GM12878 (cell line): Measurements from ENCODE around the gene POLR1A. TPM values are rescaled to one million over a fixed set of nuclear protein-coding genes. Genes with fewer than 3 reads are reported as not detected.

Source experiments
- ATAC-seq: fragments of 200-7000 bp; cut with Tn5 transposase; 3 replicates; pipeline ENCODE4 v1.9.1; 2020; ENCODE audit warnings: mild to moderate bottlenecking, moderate library complexity
- BruUV-seq: library from RNA; stranded (reverse); fragments of 400-500 nt; replicated peaks from 2 replicates; lab custom pipeline; 2021; lab: Mats Ljungman, UMichigan
- CTCF ChIA-PET: fragments of 300-600 bp; sonication (Branson Sonifier 250); formaldehyde crosslinking; extraction: SDS; loops from one replicate; lab custom pipeline; 2021; ENCODE audit warnings: inconsistent platforms; lab: Yijun Ruan, JAX
- POLR2A ChIA-PET: fragments of 350-600 bp; formaldehyde crosslinking; extraction: SDS; loops from one replicate; lab custom pipeline; 2021; ENCODE audit warnings: inconsistent platforms; lab: Charles Lee
- RAD21 ChIA-PET: fragments of 300-600 bp; sonication (Branson Sonifier 250); formaldehyde crosslinking; loops from one replicate; lab custom pipeline; 2023; ENCODE audit warnings: antibody characterized with exemption; ENCODE audit not compliant: unreplicated experiment; lab: Charles Lee
- SMC1A ChIA-PET: fragments of 300-600 bp; sonication (Branson Sonifier 250); formaldehyde crosslinking; loops from one replicate; lab custom pipeline; 2023; ENCODE audit not compliant: unreplicated experiment, uncharacterized antibody; lab: Charles Lee
- DNase-seq: peaks from one replicate; pipeline ENCODE4 v3.0.0-alpha.2; 2011; ENCODE audit warnings: low read depth, low spot score
- FAIRE-seq: peaks from 3 replicates; lab custom pipeline; 2011; peaks lifted over from hg19 to GRCh38; lab: Jason Lieb, UNC
- H2AFZ ChIP-seq: 2 replicates; pipeline ENCODE4 v1.6.0; 2011; ENCODE audit warnings: low read depth, low read length, control low read depth; ENCODE audit not compliant: control insufficient read depth
- H3K27ac ChIP-seq: 2 replicates; pipeline ENCODE4 v1.5.1; 2011; ENCODE audit warnings: control low read depth; ENCODE audit not compliant: control insufficient read depth, insufficient read depth
- H3K27me3 ChIP-seq, 2 experiments: replicated peaks in 1 of 2; 2 replicates each; pipeline versions ENCODE4 v1.6.0 to v1.6.1; 2011; ENCODE audit warnings: low read length in 1 of 2; ENCODE audit not compliant: control insufficient read depth in 2 of 2, insufficient read depth in 2 of 2
- H3K36me3 ChIP-seq, 2 experiments: 2 replicates each; pipeline ENCODE4 v1.5.1; 2011; ENCODE audit warnings: low read length in 1 of 2; ENCODE audit not compliant: control insufficient read depth in 2 of 2, insufficient read depth in 2 of 2
- H3K4me1 ChIP-seq: 2 replicates; pipeline ENCODE4 v1.6.1; 2011; ENCODE audit warnings: mild to moderate bottlenecking, low read length, moderate library complexity, mixed read lengths; ENCODE audit not compliant: control insufficient read depth, insufficient read depth
- H3K4me2 ChIP-seq: 2 replicates; pipeline ENCODE4 v1.6.0; 2011; ENCODE audit warnings: control low read depth; ENCODE audit not compliant: control insufficient read depth, insufficient read depth
- H3K4me3 ChIP-seq: fragments of 200-600 bp; sonication (generic); 2 replicates; pipeline ENCODE4 v1.5.1; 2016
- H3K79me2 ChIP-seq: 2 replicates; pipeline ENCODE4 v1.6.0; 2011; ENCODE audit warnings: low read length; ENCODE audit not compliant: control insufficient read depth, insufficient read depth
- H3K9ac ChIP-seq: 2 replicates; pipeline ENCODE4 v1.8.0; 2011; ENCODE audit warnings: low read length, control low read depth, mixed read lengths; ENCODE audit not compliant: control insufficient read depth, insufficient read depth
- H3K9me3 ChIP-seq: replicated peaks from 3 replicates; pipeline ENCODE4 v1.5.1; 2011; ENCODE audit warnings: mild to moderate bottlenecking, low read length; ENCODE audit not compliant: control insufficient read depth, insufficient read depth
- H4K20me1 ChIP-seq: 2 replicates; pipeline ENCODE4 v1.6.0; 2011; ENCODE audit not compliant: control insufficient read depth, insufficient read depth
- CHD2 ChIP-seq: IDR thresholded peaks from 2 replicates; pipeline ENCODE4 v1.6.1; 2011; ENCODE audit warnings: low read depth, low read length, improper control_type of control experiment, borderline replicate concordance
- IKZF1 ChIP-seq: fragments of 450-650 bp; conservative IDR thresholded peaks from 2 replicates; pipeline ENCODE4 v1.6.1; 2017; ENCODE audit warnings: antibody characterized with exemption, mild to moderate bottlenecking
- JUND ChIP-seq: IDR thresholded peaks from 2 replicates; pipeline ENCODE4 v1.6.1; 2012; ENCODE audit warnings: low read depth, mild to moderate bottlenecking, low read length, improper control_type of control experiment, moderate library complexity
- KAT2A ChIP-seq: conservative IDR thresholded peaks from 2 replicates; pipeline ENCODE4 v1.6.1; 2011; ENCODE audit warnings: low read depth, low read length; ENCODE audit not compliant: control insufficient read depth
- KDM1A ChIP-seq: fragments of 200-600 bp; sonication (generic); IDR thresholded peaks from 2 replicates; pipeline ENCODE4 v1.6.1; 2016; ENCODE audit warnings: borderline replicate concordance
- KLF5 ChIP-seq: fragments of 450-650 bp; IDR thresholded peaks from 2 replicates; pipeline ENCODE4 v1.6.1; 2014; ENCODE audit warnings: mild to moderate bottlenecking; ENCODE audit not compliant: partially characterized antibody
- NFIC ChIP-seq: IDR thresholded peaks from 2 replicates; pipeline ENCODE4 v1.6.1; 2012; ENCODE audit warnings: low read depth, mild to moderate bottlenecking, inconsistent platforms, low read length, moderate library complexity
- SIX5 ChIP-seq: IDR thresholded peaks from 2 replicates; pipeline ENCODE4 v1.6.1; 2011; ENCODE audit warnings: mild to moderate bottlenecking, low read depth, low read length, moderate library complexity; ENCODE audit not compliant: severe bottlenecking
- SMAD5 ChIP-seq: IDR thresholded peaks from 2 replicates; pipeline ENCODE4 v1.6.1; 2016; ENCODE audit warnings: antibody characterized with exemption, low read depth
- STAT3 ChIP-seq: IDR thresholded peaks from 2 replicates; pipeline ENCODE4 v1.6.1; 2011; ENCODE audit warnings: low read depth, low read length, improper control_type of control experiment
- TARDBP ChIP-seq: IDR thresholded peaks from 2 replicates; pipeline ENCODE4 v1.6.1; 2016; ENCODE audit warnings: borderline replicate concordance
- TCF3 ChIP-seq: IDR thresholded peaks from 2 replicates; pipeline ENCODE4 v1.6.1; 2012; ENCODE audit warnings: low read depth, mild to moderate bottlenecking, low read length, borderline replicate concordance; ENCODE audit not compliant: insufficient read depth
- YY1 ChIP-seq: IDR thresholded peaks from 2 replicates; pipeline ENCODE4 v1.6.1; 2011; ENCODE audit warnings: low read depth, mild to moderate bottlenecking, low read length
- ZNF622 ChIP-seq: fragments of 450-650 bp; IDR thresholded peaks from 2 replicates; pipeline ENCODE4 v1.6.1; 2017; ENCODE audit warnings: mild to moderate bottlenecking, inconsistent platforms
- ZSCAN29 ChIP-seq: fragments of 450-650 bp; IDR thresholded peaks from 2 replicates; pipeline ENCODE4 v1.6.1; 2017; ENCODE audit warnings: mild to moderate bottlenecking, moderate library complexity
- WGBS: methylation state at CpG from one replicate; pipeline ENCODE4 v1.1.6; 2016; ENCODE audit warnings: low lambda C conversion rate; ENCODE audit not compliant: insufficient replicate concordance, insufficient coverage; ENCODE audit errors: missing lambda C conversion rate; 5-methylcytosine and 5-hydroxymethylcytosine counted together
- in situ Hi-C: fragments of 300-500 bp; cut with MboI; formaldehyde crosslinking; loops from 9 replicates; pipeline ENCODE4 v1.14.3; 2018; ENCODE audit warnings: mixed read lengths
- intact Hi-C: fragments of 100-400 bp; cut with micrococcal nuclease; formaldehyde crosslinking; loops from one replicate; pipeline ENCODE4 v1.14.2; 2022; ENCODE audit not compliant: unreplicated experiment
- polyA plus RNA-seq, 11 experiments: library from polyadenylated mRNA; depleted of rRNA in 4 of 11; unstranded in 6 of 11; stranded (reverse) in 5 of 11; fragments of >200 nt; fragmentation: Nextera tagmentation in 4 of 11; fragmentation: Illumina TruSeq in 1 of 11; extraction: Ambion mirVana in 4 of 11; extraction: Trizol in 1 of 11; gene quantifications; 1 replicate in 1 of 11; 2 replicates in 10 of 11; pipeline versions ENCODE4 v1.2.1 to v1.2.3, GENCODE V29; 2011 to 2016; ENCODE audit warnings: inconsistent platforms in 2 of 11, missing spikeins in 2 of 11, low read depth in 1 of 11
- total RNA-seq, 4 experiments: library from RNA; depleted of rRNA in 3 of 4; stranded (reverse); fragments of >200 nt in 3 of 4; fragmentation: Illumina TruSeq in 1 of 4; extraction: Trizol in 1 of 4; gene quantifications; 2 replicates each; pipeline versions ENCODE4 v1.2.1 to v1.2.3, GENCODE V29; 2013 to 2021
- TF ChIP-seq, protein P1 (sequence below): IDR thresholded peaks from 2 replicates; pipeline ENCODE4 v1.6.1; 2011; ENCODE audit warnings: mild to moderate bottlenecking, low read depth, low read length, moderate library complexity; ENCODE audit not compliant: insufficient replicate concordance
- TF ChIP-seq, protein P2 (sequence below): IDR thresholded peaks from 2 replicates; pipeline ENCODE4 v1.6.1; 2012; ENCODE audit warnings: mild to moderate bottlenecking, low read depth, low read length
- TF ChIP-seq, protein P3 (sequence below): fragments of 450-650 bp; formaldehyde crosslinking; IDR thresholded peaks from 2 replicates; pipeline ENCODE4 v1.4.0; 2022; ENCODE audit warnings: mild to moderate bottlenecking, moderate library complexity

The POLR1A gene
- total and polyA plus RNA-seq, 10 of the 15 experiments (the other 5 are each of a cell fraction or from before 2014, with no cell fraction given) = 2.1 to 53.9 (median 17.8) TPM

DNA sequence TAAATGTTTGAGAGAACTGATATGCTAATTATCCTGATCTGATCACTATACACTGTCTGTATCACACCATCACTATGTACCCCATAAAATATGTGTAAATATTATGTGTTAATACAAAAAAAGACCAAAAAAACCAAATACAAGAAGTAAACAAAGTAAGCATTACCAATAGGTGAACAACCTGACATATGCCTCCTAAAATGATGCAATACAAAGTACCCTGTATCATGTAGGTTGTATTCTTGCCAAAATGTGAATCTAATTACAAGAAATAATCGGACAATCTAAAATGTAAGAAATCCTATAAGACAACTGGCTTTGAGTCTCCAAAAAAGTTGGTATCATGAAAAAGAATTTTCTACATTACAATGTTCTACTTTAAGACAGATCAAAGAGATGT is 7.8 kb downstream of the POLR1A start:
- peak; percentile 49 for FAIRE-seq
- Histone ChIP-seq H2AFZ (no peak overlapping the region), H3K9ac (no peak overlapping the region), H3K4me3 (no peak overlapping the region), H3K9me3 (peaks cover 2% of the 10 kb centered on the region; the same call in 2 of the 3 replicates), H3K27me3 (no peaks in the 10 kb centered on the region), H3K4me1 (no peaks in the 10 kb centered on the region), H3K27ac (no peak overlapping the region), H4K20me1 (no peaks in the 10 kb centered on the region), H3K79me2 (peaks cover 37% of the 10 kb centered on the region), H3K4me2 (no peak overlapping the region), H3K36me3 (peaks cover 9 to 17% of the 10 kb centered on the region in 2 experiments; a peak in 3 of 4 replicates)
- no TSS peak for BruUV-seq
- intact Hi-C loops (no loop called here), in situ Hi-C loops (no loop called here)
- 100% methylated on average over 1 of the region's 1 CpG for WGBS
- POLR2A ChIA-PET = interaction anchor here (1.1 kb wide), 1 partner anchor 8 kb away, joined by 3 read pairs; the partner anchor contains the start of gene PTCD3
- CTCF ChIA-PET = interaction anchor here (1.2 to 1.3 kb wide), 2 partner anchors 10 to 18 kb away, joined by 3 to 4 read pairs; no protein-coding TSS in a partner anchor
- SMC1A ChIA-PET = interaction anchor here (0.7 to 1.3 kb wide), 2 partner anchors 26 to 393 kb away, joined by 3 to 4 read pairs; no protein-coding TSS in a partner anchor
- RAD21 ChIA-PET = no interaction called here
- DNase-seq = no peak
- no peak for TF ChIP-seq STAT3
- TF ChIP-seq TARDBP = no peak
- TF ChIP-seq, protein P1, sequence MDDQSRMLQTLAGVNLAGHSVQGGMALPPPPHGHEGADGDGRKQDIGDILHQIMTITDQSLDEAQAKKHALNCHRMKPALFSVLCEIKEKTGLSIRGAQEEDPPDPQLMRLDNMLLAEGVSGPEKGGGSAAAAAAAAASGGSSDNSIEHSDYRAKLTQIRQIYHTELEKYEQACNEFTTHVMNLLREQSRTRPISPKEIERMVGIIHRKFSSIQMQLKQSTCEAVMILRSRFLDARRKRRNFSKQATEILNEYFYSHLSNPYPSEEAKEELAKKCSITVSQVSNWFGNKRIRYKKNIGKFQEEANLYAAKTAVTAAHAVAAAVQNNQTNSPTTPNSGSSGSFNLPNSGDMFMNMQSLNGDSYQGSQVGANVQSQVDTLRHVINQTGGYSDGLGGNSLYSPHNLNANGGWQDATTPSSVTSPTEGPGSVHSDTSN = no peak
- no peak for TF ChIP-seq NFIC
- no peak for TF ChIP-seq KLF5
- TF ChIP-seq, protein P2, sequence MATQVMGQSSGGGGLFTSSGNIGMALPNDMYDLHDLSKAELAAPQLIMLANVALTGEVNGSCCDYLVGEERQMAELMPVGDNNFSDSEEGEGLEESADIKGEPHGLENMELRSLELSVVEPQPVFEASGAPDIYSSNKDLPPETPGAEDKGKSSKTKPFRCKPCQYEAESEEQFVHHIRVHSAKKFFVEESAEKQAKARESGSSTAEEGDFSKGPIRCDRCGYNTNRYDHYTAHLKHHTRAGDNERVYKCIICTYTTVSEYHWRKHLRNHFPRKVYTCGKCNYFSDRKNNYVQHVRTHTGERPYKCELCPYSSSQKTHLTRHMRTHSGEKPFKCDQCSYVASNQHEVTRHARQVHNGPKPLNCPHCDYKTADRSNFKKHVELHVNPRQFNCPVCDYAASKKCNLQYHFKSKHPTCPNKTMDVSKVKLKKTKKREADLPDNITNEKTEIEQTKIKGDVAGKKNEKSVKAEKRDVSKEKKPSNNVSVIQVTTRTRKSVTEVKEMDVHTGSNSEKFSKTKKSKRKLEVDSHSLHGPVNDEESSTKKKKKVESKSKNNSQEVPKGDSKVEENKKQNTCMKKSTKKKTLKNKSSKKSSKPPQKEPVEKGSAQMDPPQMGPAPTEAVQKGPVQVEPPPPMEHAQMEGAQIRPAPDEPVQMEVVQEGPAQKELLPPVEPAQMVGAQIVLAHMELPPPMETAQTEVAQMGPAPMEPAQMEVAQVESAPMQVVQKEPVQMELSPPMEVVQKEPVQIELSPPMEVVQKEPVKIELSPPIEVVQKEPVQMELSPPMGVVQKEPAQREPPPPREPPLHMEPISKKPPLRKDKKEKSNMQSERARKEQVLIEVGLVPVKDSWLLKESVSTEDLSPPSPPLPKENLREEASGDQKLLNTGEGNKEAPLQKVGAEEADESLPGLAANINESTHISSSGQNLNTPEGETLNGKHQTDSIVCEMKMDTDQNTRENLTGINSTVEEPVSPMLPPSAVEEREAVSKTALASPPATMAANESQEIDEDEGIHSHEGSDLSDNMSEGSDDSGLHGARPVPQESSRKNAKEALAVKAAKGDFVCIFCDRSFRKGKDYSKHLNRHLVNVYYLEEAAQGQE = no peak
- TF ChIP-seq IKZF1 = no peak
- TF ChIP-seq SIX5 = no peak
- TF ChIP-seq ZSCAN29 = no peak
- no peak for TF ChIP-seq CHD2
- TF ChIP-seq YY1 = no peak
- TF ChIP-seq JUND = no peak
- TF ChIP-seq SMAD5 = no peak
- no peak for TF ChIP-seq ZNF622
- TF ChIP-seq TCF3 = no peak
- no peak for TF ChIP-seq KDM1A
- TF ChIP-seq KAT2A = no peak
- TF ChIP-seq, protein P3, sequence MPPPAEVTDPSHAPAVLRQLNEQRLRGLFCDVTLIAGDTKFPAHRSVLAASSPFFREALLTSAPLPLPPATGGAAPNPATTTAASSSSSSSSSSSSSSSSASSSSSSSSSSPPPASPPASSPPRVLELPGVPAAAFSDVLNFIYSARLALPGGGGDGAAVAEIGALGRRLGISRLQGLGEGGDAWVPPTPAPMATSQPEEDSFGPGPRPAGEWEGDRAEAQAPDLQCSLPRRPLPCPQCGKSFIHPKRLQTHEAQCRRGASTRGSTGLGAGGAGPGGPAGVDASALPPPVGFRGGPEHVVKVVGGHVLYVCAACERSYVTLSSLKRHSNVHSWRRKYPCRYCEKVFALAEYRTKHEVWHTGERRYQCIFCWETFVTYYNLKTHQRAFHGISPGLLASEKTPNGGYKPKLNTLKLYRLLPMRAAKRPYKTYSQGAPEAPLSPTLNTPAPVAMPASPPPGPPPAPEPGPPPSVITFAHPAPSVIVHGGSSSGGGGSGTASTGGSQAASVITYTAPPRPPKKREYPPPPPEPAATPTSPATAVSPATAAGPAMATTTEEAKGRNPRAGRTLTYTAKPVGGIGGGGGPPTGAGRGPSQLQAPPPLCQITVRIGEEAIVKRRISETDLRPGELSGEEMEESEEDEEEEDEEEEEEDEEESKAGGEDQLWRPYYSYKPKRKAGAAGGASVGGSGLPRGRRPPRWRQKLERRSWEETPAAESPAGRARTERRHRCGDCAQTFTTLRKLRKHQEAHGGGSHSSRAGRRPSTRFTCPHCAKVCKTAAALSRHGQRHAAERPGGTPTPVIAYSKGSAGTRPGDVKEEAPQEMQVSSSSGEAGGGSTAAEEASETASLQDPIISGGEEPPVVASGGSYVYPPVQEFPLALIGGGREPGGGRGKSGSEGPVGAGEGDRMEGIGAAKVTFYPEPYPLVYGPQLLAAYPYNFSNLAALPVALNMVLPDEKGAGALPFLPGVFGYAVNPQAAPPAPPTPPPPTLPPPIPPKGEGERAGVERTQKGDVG = no peak
- ATAC-seq = no peak; the same call in 2 of the 3 replicates
